GM18502 (cell line): ENCODE data around the gene POGLUT2.
A peak's percentile ranks its signal among the peaks of the same experiment; 100 is the strongest.

ENCODE experiments used
- ATAC-seq: cut with Tn5 transposase; IDR thresholded peaks from one replicate; pipeline ENCODE4 v1.9.1; 2021; ENCODE audit warnings: mild to moderate bottlenecking; ENCODE audit not compliant: unreplicated experiment, poor library complexity

Gene POGLUT2

GRCh38 chr13:102798581-102799425 lies at the start of gene POGLUT2, which contains the start of gene BIVM:
Gene POGLUT2, minus strand, starts transcription at chr13:102798976. Its CDS starts 306 bp downstream, at chr13:102798670.
Gene BIVM, plus strand, starts transcription at chr13:102799119. Its CDS starts 8,149 bp downstream, at chr13:102807268.
- ATAC-seq = peak; percentile 86

GRCh38 chr13:102847272-102848234 lies 48.8 kb upstream of the POGLUT2 start:
- ATAC-seq = peak; percentile 19

GRCh38 chr13:102846261-102847015 lies 47.7 kb upstream of the POGLUT2 start:
- peak; percentile 47 for ATAC-seq

- peak; percentile 86 for ATAC-seq
Observed at GRCh38 chr13:102845630-102846260, 47.0 kb upstream of the POGLUT2 start, which contains the start of gene ERCC5. Gene ERCC5, plus strand, starts transcription at chr13:102846032. Its CDS starts 235 bp downstream, at chr13:102846267.

DNA sequence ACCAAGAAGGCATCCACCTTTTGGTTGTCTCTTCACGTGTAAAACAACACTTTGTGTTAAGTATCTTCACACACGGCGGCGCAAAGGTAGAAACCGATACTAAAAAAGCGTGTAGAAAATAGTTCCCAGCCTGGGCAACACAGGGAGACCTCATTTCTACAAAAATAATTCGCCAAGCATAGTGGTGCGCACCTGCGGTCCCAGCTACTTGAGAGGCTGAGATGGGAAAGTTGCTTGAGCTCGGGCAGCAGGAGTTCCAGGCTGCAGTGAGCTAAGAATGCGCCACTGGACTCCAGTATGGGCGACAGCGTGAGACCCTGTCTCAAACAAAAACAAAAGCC lies 46.5 kb upstream of the POGLUT2 start:
- ATAC-seq = peak; percentile 25

- ATAC-seq = no peak
Observed at GRCh38 chr13:102839462-102839861, 40.7 kb upstream of the POGLUT2 start.

DNA sequence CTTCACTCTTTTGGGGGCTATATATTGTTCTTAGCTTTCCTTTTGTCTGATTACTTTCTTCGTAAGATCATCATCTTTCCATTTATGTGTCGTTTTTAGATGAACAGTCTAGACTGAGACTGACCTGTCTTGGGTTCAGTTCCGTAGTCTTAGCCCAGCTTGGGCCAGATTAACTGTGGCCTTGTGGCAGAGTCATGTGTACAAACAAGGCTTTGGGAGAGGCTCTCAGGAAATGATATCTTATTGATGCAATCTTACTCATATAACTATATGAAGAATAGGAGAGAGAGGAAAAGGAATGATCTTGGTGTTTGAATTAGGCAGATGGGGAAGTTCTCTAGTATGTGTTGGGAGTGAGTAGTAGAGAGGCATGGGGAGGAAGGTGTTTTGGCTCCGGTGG lies 40.2 kb upstream of the POGLUT2 start:
- no peak for ATAC-seq

DNA sequence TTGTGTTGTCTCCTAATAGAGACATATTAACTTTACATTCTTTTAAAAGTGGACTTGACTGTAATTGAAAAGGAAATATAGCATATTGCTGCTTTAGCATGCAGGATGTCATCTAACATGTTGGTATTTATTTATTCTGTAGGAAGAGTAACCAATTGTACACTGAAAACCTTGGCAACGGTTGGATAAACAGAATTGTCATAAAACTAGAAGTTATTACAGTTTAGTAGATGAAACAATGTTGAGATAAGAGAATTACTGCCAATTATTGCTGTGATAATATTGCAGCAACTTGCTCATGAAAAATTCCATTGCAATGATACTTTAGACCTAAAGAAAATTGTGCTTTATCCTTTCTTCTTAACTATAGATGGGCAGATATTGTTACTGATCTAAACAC lies 39.5 kb upstream of the POGLUT2 start:
- no peak for ATAC-seq

DNA sequence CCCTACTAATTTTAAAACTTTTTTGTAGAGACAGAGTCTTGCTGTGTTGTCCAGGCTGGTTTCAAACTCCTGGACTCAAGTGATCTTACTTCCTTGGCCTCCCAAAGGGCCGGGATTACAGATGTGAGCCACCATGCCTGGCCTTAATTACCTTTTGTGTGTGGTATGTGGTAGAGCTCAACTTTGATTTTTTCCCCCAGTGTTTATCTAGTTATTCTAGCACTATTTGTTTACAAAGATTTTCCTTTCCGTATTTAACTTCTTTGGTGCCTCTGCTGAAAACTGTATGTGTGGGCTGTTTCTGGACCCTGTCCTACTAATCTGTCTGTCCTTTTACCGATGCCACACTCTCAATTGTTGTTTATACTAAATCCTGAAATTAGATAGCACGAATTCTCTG lies 37.7 kb upstream of the POGLUT2 start:
- no peak for ATAC-seq

DNA sequence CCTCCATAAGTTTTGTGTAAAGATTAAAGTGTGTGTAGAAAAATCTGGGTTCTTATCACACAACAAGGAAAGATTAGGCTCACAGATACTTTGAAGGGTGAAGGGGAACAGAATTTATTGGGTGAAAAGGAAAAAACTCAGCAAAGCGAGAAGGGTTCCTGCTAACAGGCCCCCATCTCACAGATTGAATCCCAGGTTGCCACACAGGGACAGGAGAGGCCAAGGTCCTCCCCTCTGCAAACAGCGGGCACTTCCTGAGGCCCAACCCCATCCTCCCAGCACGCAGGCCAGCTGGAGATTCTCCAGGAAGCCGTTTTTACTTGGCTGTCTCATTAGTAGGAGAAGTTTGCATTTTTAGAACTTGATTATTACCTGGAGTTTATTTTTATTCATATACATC lies 31.9 kb upstream of the POGLUT2 start:
- no peak for ATAC-seq

- no peak for ATAC-seq
Observed at GRCh38 chr13:102825921-102826706, 27.3 kb upstream of the POGLUT2 start.

DNA sequence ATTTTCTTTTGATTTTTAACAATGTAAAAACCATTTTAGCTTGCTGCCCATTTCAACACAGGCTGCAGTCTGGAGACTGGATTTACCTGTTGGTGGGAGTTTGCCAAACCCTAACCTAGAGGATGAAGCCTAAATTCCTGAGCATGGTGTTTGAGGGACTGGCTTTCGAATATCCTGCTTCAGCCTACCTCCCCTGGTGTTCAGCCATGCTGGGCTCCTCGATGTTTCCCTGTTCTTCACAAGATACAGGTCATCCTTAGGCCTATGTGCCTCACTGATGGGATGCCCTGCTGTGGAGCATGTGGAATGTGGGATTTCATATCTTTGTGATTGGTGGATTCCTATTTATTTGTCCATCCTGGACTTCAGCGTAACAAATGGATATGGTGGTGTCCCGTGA lies 26.6 kb upstream of the POGLUT2 start:
- no peak for ATAC-seq

DNA sequence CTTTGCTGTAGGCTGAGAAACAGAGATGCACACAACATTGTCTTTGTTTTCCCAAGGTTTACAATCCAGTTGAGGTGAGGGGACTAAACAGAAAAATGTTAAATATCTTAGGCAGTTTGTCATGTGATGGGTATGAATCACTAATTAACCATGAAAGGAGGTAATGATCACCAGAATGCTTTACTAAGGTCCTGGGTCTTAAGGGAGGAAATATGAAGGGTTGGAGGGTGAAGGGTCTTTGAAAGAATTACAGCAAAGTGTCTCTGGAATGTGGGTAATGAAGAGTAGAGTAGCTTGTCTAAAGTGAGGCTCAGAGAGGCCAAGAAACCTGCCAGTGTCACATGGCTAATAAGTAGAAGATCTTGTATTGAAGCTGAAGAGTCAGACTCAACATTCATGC lies 19.1 kb upstream of the POGLUT2 start:
- no peak for ATAC-seq

DNA sequence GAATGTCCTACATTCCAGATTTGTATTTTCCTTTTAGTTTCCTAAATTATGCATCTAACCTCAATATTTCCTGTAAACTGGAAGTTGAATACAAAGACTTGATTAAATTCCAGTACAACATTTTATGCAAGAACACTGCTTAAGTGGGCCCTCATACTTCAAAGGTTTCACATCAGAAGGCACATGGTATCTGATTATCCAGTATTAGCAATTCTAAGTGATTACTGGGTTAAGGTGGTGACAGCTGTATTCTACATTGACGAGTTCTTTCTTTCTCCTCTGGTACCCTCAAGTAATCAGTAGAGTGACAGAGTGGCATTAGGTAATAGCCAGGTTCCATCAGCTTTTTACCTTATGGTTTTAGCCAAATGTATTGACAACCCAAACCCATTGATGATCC lies 18.5 kb upstream of the POGLUT2 start:
- no peak for ATAC-seq

DNA sequence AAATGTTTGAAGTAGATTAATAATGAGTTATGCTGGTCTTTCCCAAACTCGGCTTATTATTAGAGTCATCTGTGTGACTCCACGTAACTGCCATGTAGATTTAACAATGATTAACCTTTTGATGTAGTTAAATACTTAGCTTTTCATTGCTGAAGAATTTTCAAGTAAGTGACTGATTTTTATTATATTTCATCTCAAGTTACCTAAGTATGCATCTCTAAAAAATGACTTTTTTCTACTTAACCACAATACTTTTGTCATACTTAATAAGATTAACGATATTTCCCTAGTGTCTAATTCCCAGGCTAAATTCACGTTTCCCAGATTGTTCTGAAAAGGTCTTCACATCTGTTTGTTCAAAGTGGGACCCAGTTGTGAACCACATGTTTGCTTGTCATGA lies 17.9 kb upstream of the POGLUT2 start:
- no peak for ATAC-seq

DNA sequence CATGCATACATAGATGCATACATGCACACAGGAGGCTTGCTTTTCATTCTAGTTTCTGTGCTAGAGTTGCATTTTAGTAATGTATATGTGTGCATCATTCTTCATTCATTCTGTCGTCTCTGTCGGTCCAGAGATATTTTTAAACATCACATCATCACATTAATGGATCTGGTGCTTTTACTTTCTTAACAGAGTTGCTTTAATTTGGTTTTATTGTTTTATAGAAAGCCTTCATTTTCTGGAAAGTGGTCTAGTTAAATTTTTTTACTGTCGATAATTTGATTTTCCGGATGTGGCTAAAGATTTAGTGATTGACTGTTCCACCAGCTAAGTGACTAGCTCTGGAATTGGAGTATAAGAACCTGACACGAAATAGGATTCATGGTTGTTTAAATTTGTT lies 17.0 kb upstream of the POGLUT2 start:
- ATAC-seq = no peak

- no peak for ATAC-seq
Observed at GRCh38 chr13:102814793-102815192, 16.0 kb upstream of the POGLUT2 start.

GRCh38 chr13:102814025-102814607 lies 15.3 kb upstream of the POGLUT2 start:
- ATAC-seq = no peak
